22Rv1 (cell line): ENCODE results near the gene ALDH2.

Experiments
- ZFX ChIP-seq: fragments of 450-650 bp; IDR thresholded peaks from 2 replicates; pipeline ENCODE4 v1.6.1; 2017; ENCODE audit warnings: antibody characterized with exemption, borderline replicate concordance
- TF ChIP-seq, protein P1 (sequence below): fragments of 450-650 bp; IDR thresholded peaks from 2 replicates; pipeline ENCODE4 v1.5.1; 2017; ENCODE audit warnings: mild to moderate bottlenecking

DNA sequence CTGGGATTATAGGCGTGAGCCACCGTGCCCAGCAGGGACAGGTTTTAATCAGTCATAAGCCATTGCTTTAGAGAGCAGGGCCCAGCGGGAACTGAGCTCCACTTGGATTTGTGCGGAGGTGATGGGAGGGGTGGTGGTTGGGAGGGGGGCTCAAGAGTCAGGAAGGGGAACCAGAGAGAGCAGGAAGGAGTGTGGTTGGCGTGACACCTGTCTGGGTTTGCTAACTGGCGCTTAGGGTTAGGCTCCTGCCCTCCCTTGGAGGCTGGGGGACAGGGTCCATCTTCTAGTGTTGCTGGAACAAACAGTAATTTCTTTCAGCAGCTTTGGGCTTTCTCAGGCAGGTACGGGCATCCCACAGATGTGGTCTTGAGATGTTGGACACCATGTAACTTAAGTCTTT is 7.5 kb upstream of the ALDH2 start:
- TF ChIP-seq, protein P1, sequence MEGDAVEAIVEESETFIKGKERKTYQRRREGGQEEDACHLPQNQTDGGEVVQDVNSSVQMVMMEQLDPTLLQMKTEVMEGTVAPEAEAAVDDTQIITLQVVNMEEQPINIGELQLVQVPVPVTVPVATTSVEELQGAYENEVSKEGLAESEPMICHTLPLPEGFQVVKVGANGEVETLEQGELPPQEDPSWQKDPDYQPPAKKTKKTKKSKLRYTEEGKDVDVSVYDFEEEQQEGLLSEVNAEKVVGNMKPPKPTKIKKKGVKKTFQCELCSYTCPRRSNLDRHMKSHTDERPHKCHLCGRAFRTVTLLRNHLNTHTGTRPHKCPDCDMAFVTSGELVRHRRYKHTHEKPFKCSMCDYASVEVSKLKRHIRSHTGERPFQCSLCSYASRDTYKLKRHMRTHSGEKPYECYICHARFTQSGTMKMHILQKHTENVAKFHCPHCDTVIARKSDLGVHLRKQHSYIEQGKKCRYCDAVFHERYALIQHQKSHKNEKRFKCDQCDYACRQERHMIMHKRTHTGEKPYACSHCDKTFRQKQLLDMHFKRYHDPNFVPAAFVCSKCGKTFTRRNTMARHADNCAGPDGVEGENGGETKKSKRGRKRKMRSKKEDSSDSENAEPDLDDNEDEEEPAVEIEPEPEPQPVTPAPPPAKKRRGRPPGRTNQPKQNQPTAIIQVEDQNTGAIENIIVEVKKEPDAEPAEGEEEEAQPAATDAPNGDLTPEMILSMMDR: no peak
- TF ChIP-seq ZFX: no peak
